ENCODE data around the gene GSTCD. TPM values are rescaled to one million over a fixed set of nuclear protein-coding genes. Genes with fewer than 3 reads are reported as not detected.
"Not testable (repeated sequence)": the region's sequence is repeated elsewhere in the genome, so short reads cannot be mapped to it uniquely, and the experiment has no call there.

Gene GSTCD
- total and polyA plus RNA-seq, 4 donors, result 1.5 to 17.9 (median 8.4) TPM

GRCh38 chr4:105840426-105841174 is 132.0 kb downstream of the GSTCD start:
- H3K9me3 ChIP-seq (ENCODE audit: control insufficient read depth in 4 of 4, insufficient read depth in 3 of 4, low read length in 3 of 4), result no peaks in the 10 kb centered on the region
- WGBS, 2 donors, result 90 to 91% methylated on average over 5 of the region's 5 CpGs
- TF ChIP-seq CTCF (IDR thresholded peaks at IDR 0.05; ENCODE audit: control extremely low read depth, extremely low read depth), result no peak
- peaks cover 0 to 15% (median 5%) of the 10 kb centered on the region in 5 donors for H3K4me1 ChIP-seq (ENCODE audit: control insufficient read depth in 5 of 5, insufficient read depth in 5 of 5, low read length in 5 of 5)
- DNase-seq (peak in 1 of 3 donors; percentile 11), ATAC-seq (ENCODE audit: insufficient read depth, low FRiP score) (no peak)
- H3K9ac ChIP-seq (ENCODE audit: insufficient read depth in 1 of 2, low read length in 2 of 2), result no peak overlapping the region
- H3K27me3 ChIP-seq (ENCODE audit: control insufficient read depth in 3 of 3, insufficient read depth in 3 of 3, low read length in 2 of 3), result no peaks in the 10 kb centered on the region
- peaks cover 0 to 3% (median 2%) of the 10 kb centered on the region in 4 donors for H3K36me3 ChIP-seq (ENCODE audit: control insufficient read depth in 4 of 4, insufficient read depth in 4 of 4, low read length in 4 of 4)
- no peak overlapping the region for H3K27ac ChIP-seq (ENCODE audit: low read depth in 1 of 2, low read length in 1 of 2)
- H3K4me3 ChIP-seq, result no peak overlapping the region

DNA sequence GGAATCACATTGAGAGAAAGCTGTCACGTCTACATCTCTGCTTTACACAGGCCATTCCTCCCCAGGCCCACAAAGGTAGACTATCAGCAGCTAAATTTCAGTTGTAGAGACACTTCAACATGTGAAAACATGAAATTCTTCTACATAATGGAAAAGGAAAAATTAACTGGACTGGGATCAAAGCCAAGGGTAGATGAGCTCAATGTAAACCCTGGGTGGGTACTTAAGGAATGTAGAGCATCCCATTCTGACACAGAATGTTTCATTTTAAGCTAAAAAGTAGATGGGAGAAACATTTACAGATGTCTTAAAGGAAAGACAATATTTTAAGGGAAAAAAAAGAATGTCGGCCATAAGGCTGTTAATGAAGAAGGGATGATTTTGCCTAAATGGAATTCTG is 135.4 kb downstream of the GSTCD start:
- no peak overlapping the region for H3K4me3 ChIP-seq
- ATAC-seq (ENCODE audit: insufficient read depth, low FRiP score) (no peak), DNase-seq (peak in 1 of 3 donors; percentile 5)
- no peaks in the 10 kb centered on the region for H3K27me3 ChIP-seq (ENCODE audit: control insufficient read depth in 3 of 3, insufficient read depth in 3 of 3, low read length in 2 of 3)
- no peak for TF ChIP-seq CTCF (IDR thresholded peaks at IDR 0.05; ENCODE audit: control extremely low read depth, extremely low read depth)
- no peak overlapping the region for H3K27ac ChIP-seq (ENCODE audit: low read depth in 1 of 2, low read length in 1 of 2)
- no peaks in the 10 kb centered on the region for H3K9me3 ChIP-seq (ENCODE audit: control insufficient read depth in 4 of 4, insufficient read depth in 3 of 4, low read length in 3 of 4)
- peaks cover 0 to 3% (median 0%) of the 10 kb centered on the region in 4 donors for H3K36me3 ChIP-seq (ENCODE audit: control insufficient read depth in 4 of 4, insufficient read depth in 4 of 4, low read length in 4 of 4)
- 86 to 96% methylated on average over 2 of the region's 2 CpGs for WGBS, 2 donors
- peaks cover 0 to 17% (median 5%) of the 10 kb centered on the region in 5 donors for H3K4me1 ChIP-seq (ENCODE audit: control insufficient read depth in 5 of 5, insufficient read depth in 5 of 5, low read length in 5 of 5)
- no peak overlapping the region for H3K9ac ChIP-seq (ENCODE audit: insufficient read depth in 1 of 2, low read length in 2 of 2)

DNA sequence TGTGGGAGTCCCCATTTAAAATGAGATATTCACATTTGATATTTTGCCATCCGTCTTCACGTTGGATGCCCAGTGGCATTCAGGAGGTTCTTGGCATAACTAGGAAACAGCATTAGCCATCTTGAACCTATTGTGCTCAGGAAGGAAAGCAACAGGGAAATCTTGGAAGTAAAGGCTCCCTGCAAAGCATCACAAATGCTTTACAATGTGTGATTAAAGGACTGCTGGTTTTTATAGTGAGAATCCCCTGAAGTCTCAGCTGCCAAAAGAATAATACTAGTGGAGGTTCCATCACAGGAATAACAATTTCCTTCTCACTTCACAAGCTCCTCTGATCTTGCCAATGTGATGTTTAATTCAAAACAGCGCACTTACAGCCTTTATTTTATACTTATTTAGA is 137.0 kb downstream of the GSTCD start:
- DNase-seq, result no peak
- H3K27ac ChIP-seq (ENCODE audit: low read depth in 1 of 2, low read length in 1 of 2), result no peak overlapping the region
- 84 to 97% methylated on average over 3 of the region's 3 CpGs for WGBS, 2 donors
- no peak overlapping the region for H3K4me3 ChIP-seq
- peaks cover 0 to 17% (median 5%) of the 10 kb centered on the region in 5 donors for H3K4me1 ChIP-seq (ENCODE audit: control insufficient read depth in 5 of 5, insufficient read depth in 5 of 5, low read length in 5 of 5)
- H3K9me3 ChIP-seq (ENCODE audit: control insufficient read depth in 4 of 4, insufficient read depth in 3 of 4, low read length in 3 of 4), result no peaks in the 10 kb centered on the region
- no peaks in the 10 kb centered on the region for H3K27me3 ChIP-seq (ENCODE audit: control insufficient read depth in 3 of 3, insufficient read depth in 3 of 3, low read length in 2 of 3)
- no peak overlapping the region for H3K9ac ChIP-seq (ENCODE audit: insufficient read depth in 1 of 2, low read length in 2 of 2)
- ATAC-seq (ENCODE audit: insufficient read depth, low FRiP score), result no peak
- TF ChIP-seq CTCF (IDR thresholded peaks at IDR 0.05; ENCODE audit: control extremely low read depth, extremely low read depth), result no peak
- H3K36me3 ChIP-seq (ENCODE audit: control insufficient read depth in 4 of 4, insufficient read depth in 4 of 4, low read length in 4 of 4), result peaks cover 0 to 3% (median 0%) of the 10 kb centered on the region in 4 donors

- not testable (repeated sequence) for DNase-seq; H3K36me3 ChIP-seq (ENCODE audit: control insufficient read depth in 4 of 4, insufficient read depth in 4 of 4, low read length in 4 of 4); H3K9ac ChIP-seq (ENCODE audit: insufficient read depth in 1 of 2, low read length in 2 of 2); H3K9me3 ChIP-seq (ENCODE audit: control insufficient read depth in 4 of 4, insufficient read depth in 3 of 4, low read length in 3 of 4); H3K27ac ChIP-seq (ENCODE audit: low read depth in 1 of 2, low read length in 1 of 2); H3K27me3 ChIP-seq (ENCODE audit: control insufficient read depth in 3 of 3, insufficient read depth in 3 of 3, low read length in 2 of 3); ATAC-seq (ENCODE audit: insufficient read depth, low FRiP score); H3K4me3 ChIP-seq
- WGBS, 2 donors, result 94% methylated on average over 6 of the region's 6 CpGs
- H3K4me1 ChIP-seq (ENCODE audit: control insufficient read depth in 5 of 5, insufficient read depth in 5 of 5, low read length in 5 of 5), result peaks cover 0 to 12% (median 5%) of the 10 kb centered on the region in 5 donors
Measured at GRCh38 chr4:105848359-105848758, 139.8 kb downstream of the GSTCD start.

All from lung (tissue), 12 donors.